Measurements from ENCODE around the gene FXYD6.

- no peak for TF ChIP-seq POLR2A (IDR thresholded peaks at IDR 0.05)
- no peak for TF ChIP-seq CTCF (IDR thresholded peaks at IDR 0.05)
Observed at GRCh38 chr11:117842131-117842941, 34.1 kb downstream of the FXYD6 start.

All from sigmoid colon (tissue), 3 donors.